ENCODE measurements around the gene FGD3. TPM values are rescaled to one million over a fixed set of nuclear protein-coding genes. Genes with fewer than 3 reads are reported as not detected.
A peak's percentile ranks its signal among the peaks of the same experiment; 100 is the strongest.

Gene FGD3
- total and polyA plus RNA-seq, 9 of the 15 experiments (the other 6 are each of a cell fraction or from before 2014, with no cell fraction given) = 0.07 to 1.3 (median 0.29) TPM

DNA sequence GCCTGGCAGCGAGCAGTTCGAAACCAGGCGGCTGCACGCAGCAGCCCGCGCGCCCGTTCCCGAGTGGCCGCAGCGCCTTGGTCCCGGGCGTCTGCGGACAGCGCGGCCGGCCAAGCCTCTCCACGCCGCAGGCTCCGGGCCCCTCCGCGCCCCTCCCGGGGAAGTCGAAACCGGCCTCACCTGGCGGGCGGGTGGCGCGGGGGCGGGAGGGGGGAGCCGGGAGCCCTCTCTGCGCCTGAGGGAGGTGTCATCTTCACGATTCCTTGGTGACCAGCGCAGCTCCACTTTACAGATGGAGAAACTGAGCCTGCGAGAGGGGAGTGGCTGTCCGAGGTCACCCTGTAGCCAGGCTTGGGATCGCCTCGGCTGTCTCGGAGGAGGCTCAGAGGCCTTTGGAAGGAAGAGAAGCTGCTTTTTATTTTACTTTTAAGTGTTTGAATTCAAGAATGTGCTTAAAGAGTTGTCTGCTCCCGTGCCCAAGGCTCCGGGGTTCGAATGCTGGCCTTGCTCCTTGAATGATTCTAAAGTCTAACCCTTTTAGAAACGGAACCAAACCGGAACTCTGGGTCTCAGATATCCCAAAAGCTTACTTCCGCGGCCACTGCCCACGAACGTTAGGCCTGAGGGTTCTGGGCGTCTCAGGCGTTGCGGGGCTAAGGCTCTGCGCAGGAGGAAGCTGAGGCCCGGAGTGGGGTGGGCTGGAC, 111.8 kb downstream of the FGD3 start (continued):
- TF ChIP-seq E2F6 (IDR thresholded peaks at IDR 0.05; ENCODE audit: borderline replicate concordance in 1 of 2, extremely low read depth in 1 of 2, insufficient read depth in 1 of 2, insufficient read length in 1 of 2, low read depth in 1 of 2, low read length in 1 of 2, poor library complexity in 1 of 2, severe bottlenecking in 1 of 2) = peak in 1 of 2 experiments; percentile 7
- no peak for TF ChIP-seq DNMT1 (IDR thresholded peaks at IDR 0.05)
- no peak for TF ChIP-seq CLOCK (CRISPR knock-in tag; IDR thresholded peaks at IDR 0.05; ENCODE audit: borderline replicate concordance)
- peak; percentile 49; the same call in 1 of the 2 replicates for TF ChIP-seq BCOR (IDR thresholded peaks at IDR 0.05)
- 0 out of 2 replicates have a peak, but pooled peaks have one; percentile 25 for TF ChIP-seq RBFOX2 (IDR thresholded peaks at IDR 0.05; ENCODE audit: low read depth, low read length)
- TF ChIP-seq KDM5B (IDR thresholded peaks at IDR 0.05; ENCODE audit: insufficient replicate concordance, low read depth, low read length) = peak; percentile 31
- peak; percentile 72 for TF ChIP-seq CHD1 (IDR thresholded peaks at IDR 0.05; ENCODE audit: low read length)
- TF ChIP-seq ZBTB7A (IDR thresholded peaks at IDR 0.05; ENCODE audit: borderline replicate concordance, control insufficient read depth, low read depth, low read length) = 0 out of 2 replicates have a peak, but pooled peaks have one; percentile 42
- no peak for TF ChIP-seq ESRRA (IDR thresholded peaks at IDR 0.05; ENCODE audit: borderline replicate concordance, low read depth)
- no peak for TF ChIP-seq ZNF696 (CRISPR knock-in tag; conservative IDR thresholded peaks at IDR 0.05)
- no peak for TF ChIP-seq KLF1 (tag; IDR thresholded peaks at IDR 0.05)
- TF ChIP-seq HNRNPLL (IDR thresholded peaks at IDR 0.05; ENCODE audit: low read depth, low read length, poor library complexity, severe bottlenecking) = peak; percentile 23
- peak; percentile 62 to 65 for TF ChIP-seq NRF1 (conservative IDR thresholded peaks at IDR 0.05 in 1 of 2, IDR thresholded peaks at IDR 0.05 in 1 of 2)
- no peak for TF ChIP-seq ZNF766 (CRISPR knock-in tag; conservative IDR thresholded peaks at IDR 0.05)
- TF ChIP-seq SMARCA5 (IDR thresholded peaks at IDR 0.05) = peak; percentile 38; the same call in 1 of the 2 replicates
- no peak for TF ChIP-seq TCF7L2 (IDR thresholded peaks at IDR 0.05; ENCODE audit: low read depth, low read length)
- TF ChIP-seq SAFB (IDR thresholded peaks at IDR 0.05; ENCODE audit: borderline replicate concordance, low read depth, low read length) = peak; percentile 82
- no peak for TF ChIP-seq TAF15 (IDR thresholded peaks at IDR 0.05; ENCODE audit: low read depth, low read length)
- peak in 1 of 2 experiments; percentile 72; a peak in 1 of 4 replicates for TF ChIP-seq RCOR1 (IDR thresholded peaks at IDR 0.05; ENCODE audit: borderline replicate concordance in 1 of 2, low read depth in 2 of 2, low read length in 2 of 2)
- no peak for TF ChIP-seq ZNF146 (CRISPR knock-in tag; IDR thresholded peaks at IDR 0.05; ENCODE audit: unreplicated experiment)
- TF ChIP-seq VEZF1 (CRISPR knock-in tag; IDR thresholded peaks at IDR 0.05) = peak; percentile 72
- peak; percentile 1; the same call in 1 of the 2 replicates for TF ChIP-seq PHF8 (IDR thresholded peaks at IDR 0.05; ENCODE audit: borderline replicate concordance, low read length)

All from K562 (cell line).